Esophagus squamous epithelium (tissue), 5 donors: Measurements from ENCODE around the gene FHOD3. TPM values are rescaled to one million over a fixed set of nuclear protein-coding genes. Genes with fewer than 3 reads are reported as not detected.
"Not testable (repeated sequence)": the region's sequence is repeated elsewhere in the genome, so short reads cannot be mapped to it uniquely, and the experiment has no call there.

Experiments used
- DNase-seq: peaks from one replicate; lab custom pipeline; 2025; lab: John Stamatoyannopoulos, UW
- H3K27ac ChIP-seq, 4 donors: fragments of 200-600 bp; sonication (generic); one replicate each; pipeline ENCODE4 v1.5.1; 2016 to 2019; ENCODE audit warnings: mild to moderate bottlenecking in 1 of 4
- H3K27me3 ChIP-seq, 4 donors: fragments of 200-600 bp; sonication (generic); 1 replicate in 3 of 4; 2 replicates in 1 of 4; pipeline versions ENCODE4 v1.5.1 to v1.6.0; 2017 to 2021; ENCODE audit warnings: antibody characterized with exemption in 1 of 4
- H3K36me3 ChIP-seq, 3 donors: fragments of 200-600 bp; sonication (generic); one replicate each; pipeline ENCODE4 v1.5.1; 2016 to 2019
- H3K4me1 ChIP-seq, 3 donors: fragments of 200-600 bp; sonication (generic); one replicate each; pipeline ENCODE4 v1.5.1; 2017 to 2019
- H3K4me3 ChIP-seq, 4 donors: fragments of 200-600 bp; sonication (generic); 1 replicate in 3 of 4; 2 replicates in 1 of 4; pipeline ENCODE4 v1.5.1; 2016 to 2019; ENCODE audit warnings: mild to moderate bottlenecking in 2 of 4, moderate library complexity in 1 of 4
- H3K9me3 ChIP-seq, 3 donors: fragments of 200-600 bp; sonication (generic); one replicate each; pipeline ENCODE4 v1.5.1; 2016 to 2019
- POLR2A ChIP-seq, 4 donors: fragments of 450-650 bp; IDR thresholded peaks; one replicate each; pipeline ENCODE4 v1.6.1; 2017; ENCODE audit warnings: antibody characterized with exemption in 4 of 4, mild to moderate bottlenecking in 4 of 4, moderate library complexity in 3 of 4
- WGBS, 2 donors: methylation state at CpG; one replicate each; pipeline ENCODE4 v1.1.5; 2018; 5-methylcytosine and 5-hydroxymethylcytosine counted together
- intact Hi-C: fragments of 100-400 bp; cut with DNase I; formaldehyde crosslinking; loops from one replicate; pipeline ENCODE4 v1.15.0; 2022
- total RNA-seq, 4 donors: library from RNA; depleted of rRNA; stranded (reverse); fragments of >200 nt; gene quantifications; one replicate each; pipeline ENCODE4 v1.1.0, GENCODE V29; 2016
- TF ChIP-seq, protein P1 (sequence below), 6 experiments: fragments of 450-650 bp in 4 of 6; fragments of 200-600 bp in 2 of 6; sonication (generic) in 2 of 6; IDR thresholded peaks; one replicate each; pipeline ENCODE4 v1.5.1; 2016 to 2019; ENCODE audit warnings: antibody characterized with exemption in 6 of 6, mild to moderate bottlenecking in 4 of 6, moderate library complexity in 4 of 6
- donor health status: DM: yes; HTN: yes; CAD: no.

The FHOD3 gene
- total RNA-seq, 4 donors from 2014 or later = 3.1 to 29.6 (median 5.7) TPM

DNA sequence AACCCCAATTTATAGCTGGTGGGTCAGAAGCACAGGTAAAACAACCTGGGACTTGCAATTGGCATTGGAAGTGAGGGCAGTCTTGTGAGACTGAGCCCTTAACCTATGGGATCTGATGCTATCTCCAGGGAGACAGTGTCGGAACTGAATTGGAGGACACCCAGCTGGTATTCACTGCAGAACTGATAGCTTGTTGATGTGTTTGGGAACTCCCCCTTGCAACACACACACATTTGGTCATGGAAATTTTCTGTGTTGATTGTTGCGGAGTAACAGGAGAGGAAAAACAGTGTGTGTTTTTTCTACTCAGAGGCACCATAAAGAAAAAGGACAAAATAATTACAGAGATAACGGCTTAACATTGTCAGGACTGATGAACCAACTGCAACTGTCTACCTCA, 515.2 kb downstream of the FHOD3 start:
- H3K9me3 ChIP-seq = no peaks in the 10 kb centered on the region
- peaks cover 0 to 79% (median 0%) of the 10 kb centered on the region in 3 donors for H3K36me3 ChIP-seq
- H3K27me3 ChIP-seq = no peaks in the 10 kb centered on the region
- H3K4me1 ChIP-seq = peaks cover 3 to 35% (median 9%) of the 10 kb centered on the region in 3 donors
- H3K4me3 ChIP-seq = no peak overlapping the region
- TF ChIP-seq, protein P1, sequence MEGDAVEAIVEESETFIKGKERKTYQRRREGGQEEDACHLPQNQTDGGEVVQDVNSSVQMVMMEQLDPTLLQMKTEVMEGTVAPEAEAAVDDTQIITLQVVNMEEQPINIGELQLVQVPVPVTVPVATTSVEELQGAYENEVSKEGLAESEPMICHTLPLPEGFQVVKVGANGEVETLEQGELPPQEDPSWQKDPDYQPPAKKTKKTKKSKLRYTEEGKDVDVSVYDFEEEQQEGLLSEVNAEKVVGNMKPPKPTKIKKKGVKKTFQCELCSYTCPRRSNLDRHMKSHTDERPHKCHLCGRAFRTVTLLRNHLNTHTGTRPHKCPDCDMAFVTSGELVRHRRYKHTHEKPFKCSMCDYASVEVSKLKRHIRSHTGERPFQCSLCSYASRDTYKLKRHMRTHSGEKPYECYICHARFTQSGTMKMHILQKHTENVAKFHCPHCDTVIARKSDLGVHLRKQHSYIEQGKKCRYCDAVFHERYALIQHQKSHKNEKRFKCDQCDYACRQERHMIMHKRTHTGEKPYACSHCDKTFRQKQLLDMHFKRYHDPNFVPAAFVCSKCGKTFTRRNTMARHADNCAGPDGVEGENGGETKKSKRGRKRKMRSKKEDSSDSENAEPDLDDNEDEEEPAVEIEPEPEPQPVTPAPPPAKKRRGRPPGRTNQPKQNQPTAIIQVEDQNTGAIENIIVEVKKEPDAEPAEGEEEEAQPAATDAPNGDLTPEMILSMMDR (IDR thresholded peaks at IDR 0.05) = no peak
- no peak for TF ChIP-seq POLR2A (IDR thresholded peaks at IDR 0.05)
- peak overlapping the region in 3 of 4 donors; percentile 43 to 86 (median 77) for H3K27ac ChIP-seq
- DNase-seq = no peak
- 57 to 70% methylated on average over 3 of the region's 3 CpGs for WGBS, 2 donors
- intact Hi-C loops = no loop called here

DNA sequence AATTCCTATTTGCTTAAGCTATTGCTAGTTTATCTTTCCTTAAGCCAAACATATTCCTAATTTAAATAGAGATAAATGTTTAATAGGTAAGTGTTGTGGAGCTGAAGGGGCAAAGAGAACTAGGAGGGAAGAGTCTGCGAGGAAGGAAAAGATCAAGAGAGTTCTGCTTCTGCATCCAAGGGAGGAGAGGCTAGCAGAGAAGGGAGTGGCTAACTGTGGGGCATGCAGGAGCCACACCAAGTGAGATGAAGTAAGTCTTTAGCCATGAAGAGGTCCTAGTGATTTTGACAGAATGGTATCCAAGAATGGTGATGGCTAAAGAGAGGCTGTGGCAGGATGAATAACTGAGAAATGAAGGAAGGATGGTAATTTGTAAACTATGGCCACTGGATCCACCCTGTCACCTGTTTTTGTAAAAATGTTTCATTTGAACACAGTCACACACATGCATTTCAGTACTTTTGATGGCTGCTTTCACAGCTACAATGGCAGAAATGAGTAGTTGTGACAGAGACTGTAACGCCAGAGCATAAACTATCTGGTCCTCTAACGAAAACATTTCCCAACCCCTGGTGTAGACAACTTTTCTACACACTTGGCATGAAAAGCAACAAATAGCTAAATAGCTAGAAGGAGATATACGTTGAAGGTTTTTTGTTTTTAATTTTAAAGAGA, 515.7 kb downstream of the FHOD3 start:
- H3K4me1 ChIP-seq = peaks cover 3 to 35% (median 9%) of the 10 kb centered on the region in 3 donors
- no peak overlapping the region for H3K4me3 ChIP-seq
- DNase-seq = no peak
- H3K9me3 ChIP-seq = no peaks in the 10 kb centered on the region
- peaks cover 0 to 79% (median 0%) of the 10 kb centered on the region in 3 donors for H3K36me3 ChIP-seq
- H3K27ac ChIP-seq = peak overlapping the region in 3 of 4 donors; percentile 43 to 77 (median 61)
- TF ChIP-seq, protein P1 (IDR thresholded peaks at IDR 0.05) = no peak
- no peak for TF ChIP-seq POLR2A (IDR thresholded peaks at IDR 0.05)
- 71 to 91% methylated on average over 4 of the region's 4 CpGs for WGBS, 2 donors
- no peaks in the 10 kb centered on the region for H3K27me3 ChIP-seq
- intact Hi-C loops = no loop called here

DNA sequence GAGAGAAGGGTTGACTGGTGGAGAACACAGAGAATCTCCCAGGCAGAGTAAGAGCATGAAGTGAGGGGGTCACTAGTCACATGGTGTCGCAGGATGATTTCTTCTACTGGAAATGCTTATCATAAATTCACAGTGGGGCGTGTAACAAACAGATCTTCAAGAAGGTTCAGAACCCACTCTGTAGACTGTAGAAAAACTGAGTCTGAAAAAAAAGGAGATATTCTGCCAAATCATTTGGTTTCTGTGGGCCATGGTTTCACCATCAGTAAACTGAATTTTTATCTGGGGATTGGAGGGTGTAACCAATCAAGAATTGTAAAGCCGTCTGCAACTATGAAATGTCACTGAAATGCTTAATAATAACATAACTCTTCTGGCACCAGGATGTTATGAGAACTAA, 516.3 kb downstream of the FHOD3 start:
- peaks cover 0 to 83% (median 0%) of the 10 kb centered on the region in 3 donors for H3K36me3 ChIP-seq
- TF ChIP-seq, protein P1 (IDR thresholded peaks at IDR 0.05) = no peak
- TF ChIP-seq POLR2A (IDR thresholded peaks at IDR 0.05) = no peak
- intact Hi-C loops = no loop called here
- no peaks in the 10 kb centered on the region for H3K9me3 ChIP-seq
- H3K4me3 ChIP-seq = no peak overlapping the region
- no peaks in the 10 kb centered on the region for H3K27me3 ChIP-seq
- DNase-seq = no peak
- 87 to 92% methylated on average over 3 of the region's 3 CpGs for WGBS, 2 donors
- peaks cover 3 to 35% (median 9%) of the 10 kb centered on the region in 3 donors for H3K4me1 ChIP-seq
- peak overlapping the region in 3 of 4 donors; percentile 43 to 77 (median 61) for H3K27ac ChIP-seq

DNA sequence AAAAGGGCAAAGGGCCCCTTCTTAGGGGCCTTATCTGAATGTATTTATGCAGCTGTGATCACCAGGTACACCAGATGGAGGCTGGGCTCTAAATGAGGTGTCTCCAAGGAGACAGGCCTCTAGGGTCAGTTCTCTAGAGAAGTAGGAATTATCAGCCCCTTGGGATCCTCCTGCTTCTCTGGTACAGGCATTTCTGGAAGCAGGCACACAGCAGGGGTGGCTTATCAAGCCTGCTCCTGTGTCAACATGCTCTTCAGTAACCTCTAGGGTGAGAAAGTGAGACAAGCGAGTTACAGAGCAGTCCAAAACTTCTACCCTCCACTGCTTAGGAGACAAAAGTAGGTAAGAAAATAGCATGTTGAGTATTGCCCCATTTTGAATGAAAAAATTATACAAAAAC, 517.5 kb downstream of the FHOD3 start:
- peaks cover 0 to 30% (median 9%) of the 10 kb centered on the region in 3 donors for H3K4me1 ChIP-seq
- intact Hi-C loops = no loop called here
- no peak overlapping the region for H3K27ac ChIP-seq
- H3K36me3 ChIP-seq = peaks cover 0 to 85% (median 0%) of the 10 kb centered on the region in 3 donors
- TF ChIP-seq, protein P1 (IDR thresholded peaks at IDR 0.05) = no peak
- no peak for TF ChIP-seq POLR2A (IDR thresholded peaks at IDR 0.05)
- 0 to 55% methylated on average over 1 of the region's 1 CpG for WGBS, 2 donors
- no peaks in the 10 kb centered on the region for H3K9me3 ChIP-seq
- DNase-seq = no peak
- no peak overlapping the region for H3K4me3 ChIP-seq
- H3K27me3 ChIP-seq = no peaks in the 10 kb centered on the region

DNA sequence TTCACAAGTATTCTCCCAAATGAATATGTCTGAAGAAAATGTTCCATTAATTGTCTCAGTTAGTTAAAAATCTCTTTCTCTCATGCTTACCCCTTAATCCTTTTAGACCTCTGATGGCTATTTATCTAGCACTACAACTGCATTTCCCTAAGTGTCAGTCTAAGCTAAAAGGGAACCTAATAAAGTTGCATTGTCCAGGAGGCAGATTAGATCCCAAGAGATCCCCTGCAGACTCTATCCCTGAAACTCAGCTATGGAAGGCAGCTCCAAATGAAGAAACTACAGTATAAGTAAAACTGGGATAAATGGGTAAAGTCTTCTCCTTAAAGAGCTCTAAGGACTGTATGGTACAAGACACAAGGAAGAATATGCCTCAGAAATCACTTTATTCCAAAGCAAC, 518.6 kb downstream of the FHOD3 start:
- H3K27ac ChIP-seq, DNase-seq, H3K27me3 ChIP-seq, H3K4me3 ChIP-seq, H3K9me3 ChIP-seq, intact Hi-C loops: not testable (repeated sequence)
- Histone ChIP-seq H3K4me1 (peaks cover 0 to 25% (median 5%) of the 10 kb centered on the region in 3 donors), H3K36me3 (peaks cover 0 to 79% (median 0%) of the 10 kb centered on the region in 3 donors)
